ENCODE results near the gene SURF2. TPM values are rescaled to one million over a fixed set of nuclear protein-coding genes. Genes with fewer than 3 reads are reported as not detected.
"Not testable (repeated sequence)": the region's sequence is repeated elsewhere in the genome, so short reads cannot be mapped to it uniquely, and the experiment has no call there.

Gene SURF2
- total RNA-seq, 1 donor from 2014 or later, result 12.5 TPM

GRCh38 chr9:133390713-133391112 is 34.4 kb downstream of the SURF2 start:
- intact Hi-C loops (cut with DNase I), result no loop called here
- no peak for DNase-seq (ENCODE audit: low spot score)

GRCh38 chr9:133391449-133391848 is 35.1 kb downstream of the SURF2 start:
- intact Hi-C loops (cut with DNase I), result not testable (repeated sequence)

DNA sequence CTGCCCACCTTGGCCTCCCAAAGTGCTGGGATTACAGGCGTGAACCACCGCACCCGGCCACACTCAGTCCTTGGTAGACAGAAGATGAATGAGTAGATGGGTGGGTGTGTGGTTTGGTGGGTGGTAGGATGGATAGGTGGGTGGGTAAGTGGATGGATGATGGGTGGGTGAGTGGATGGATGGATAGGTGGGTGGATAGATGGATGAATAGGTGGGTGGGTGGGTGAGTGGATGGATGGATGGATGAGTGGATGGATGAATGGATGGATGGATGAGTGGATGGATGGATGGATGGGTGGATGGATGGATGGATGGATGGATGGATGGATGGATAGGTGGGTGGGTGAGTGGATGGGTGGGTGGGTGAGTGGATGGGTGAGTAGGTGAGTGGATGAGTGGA is 36.0 kb downstream of the SURF2 start:
- DNase-seq (ENCODE audit: low spot score); intact Hi-C loops (cut with DNase I): not testable (repeated sequence)

More at GRCh38 chr9:133391449-133391848, 35.1 kb downstream of the SURF2 start:
- DNase-seq (ENCODE audit: low spot score), result not testable (repeated sequence)

DNA sequence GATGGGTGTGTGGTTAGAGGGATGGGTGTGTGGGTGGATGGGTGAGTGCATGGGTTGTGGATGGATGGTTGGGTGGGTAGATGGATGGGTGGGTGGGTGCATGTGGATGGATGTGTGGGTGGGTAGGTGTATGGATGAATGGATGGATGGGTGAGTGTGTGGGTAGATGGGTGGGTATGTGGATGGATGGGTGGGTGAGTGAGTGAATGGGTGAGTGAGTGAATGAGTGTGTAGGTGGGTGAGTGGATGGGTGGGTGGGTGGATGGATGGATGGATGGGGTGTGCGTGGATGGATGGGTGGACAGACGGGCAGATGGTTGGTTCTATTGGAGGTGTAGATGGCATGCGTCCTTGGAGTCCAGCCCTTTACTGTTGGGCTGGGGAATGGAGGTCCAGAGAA is 37.0 kb downstream of the SURF2 start:
- DNase-seq (ENCODE audit: low spot score), result no peak
- intact Hi-C loops (cut with DNase I), result no loop called here

DNA sequence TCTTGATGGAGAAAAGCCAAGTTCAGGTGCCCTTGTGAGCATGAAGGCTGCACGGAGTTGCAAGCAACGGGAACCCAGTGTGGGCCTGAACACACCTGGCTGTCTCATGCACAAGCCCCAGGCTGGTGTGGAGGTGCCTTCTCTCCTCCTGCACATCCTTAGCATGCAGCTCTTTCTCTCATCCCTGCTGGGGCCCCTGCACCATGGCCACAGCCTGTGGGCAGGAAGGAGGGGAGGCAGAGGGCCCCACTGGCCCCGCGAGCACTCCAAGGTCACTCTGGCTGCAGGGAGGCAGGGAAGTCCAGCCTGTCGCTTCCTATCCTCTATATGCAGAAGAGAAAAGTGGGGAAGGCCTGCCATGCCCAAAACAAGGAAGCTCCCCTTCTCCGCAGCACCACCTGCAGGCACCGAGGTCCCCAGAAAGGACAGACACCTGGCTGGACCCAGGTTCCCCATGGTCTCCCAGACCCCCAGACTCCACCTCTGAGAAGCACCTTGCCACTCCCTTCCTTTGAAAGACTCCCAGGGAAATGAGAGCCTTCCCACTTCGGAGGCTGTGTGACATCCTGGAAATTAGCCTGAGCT is 38.4 kb downstream of the SURF2 start:
- intact Hi-C loops (cut with DNase I), result no loop called here
- no peak for DNase-seq (ENCODE audit: low spot score)

- intact Hi-C loops (cut with DNase I), result no loop called here
- no peak for DNase-seq (ENCODE audit: low spot score)
These were observed 40.6 kb downstream of the SURF2 start for GRCh38 chr9:133396952-133397351.

- no peak for DNase-seq (ENCODE audit: low spot score)
These were observed 41.0 kb downstream of the SURF2 start for GRCh38 chr9:133397370-133397769.

DNA sequence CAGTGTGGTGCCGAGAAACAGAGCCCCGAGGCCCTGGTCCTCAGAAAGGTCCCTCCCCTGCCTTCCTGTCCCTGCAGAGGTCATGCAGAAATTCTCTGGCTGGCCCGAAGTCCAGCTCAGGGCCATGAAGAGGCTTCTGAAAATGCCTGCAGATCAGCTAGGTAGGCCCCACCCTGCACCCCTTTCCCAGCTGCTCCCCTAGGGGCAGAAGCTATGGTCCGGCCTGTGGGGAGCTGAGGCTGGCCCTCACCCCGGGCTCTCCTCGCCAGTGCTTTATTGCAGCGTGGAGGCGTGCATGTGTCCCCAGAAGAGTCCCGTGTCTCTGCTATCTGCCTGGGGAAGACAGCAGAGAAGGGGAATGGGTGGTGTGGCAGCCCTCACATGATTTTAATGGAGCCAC is 41.5 kb downstream of the SURF2 start:
- no peak for DNase-seq (ENCODE audit: low spot score)
- intact Hi-C loops (cut with DNase I), result no loop called here

More at GRCh38 chr9:133397370-133397769, 41.0 kb downstream of the SURF2 start:
- intact Hi-C loops (cut with DNase I), result no loop called here

DNA sequence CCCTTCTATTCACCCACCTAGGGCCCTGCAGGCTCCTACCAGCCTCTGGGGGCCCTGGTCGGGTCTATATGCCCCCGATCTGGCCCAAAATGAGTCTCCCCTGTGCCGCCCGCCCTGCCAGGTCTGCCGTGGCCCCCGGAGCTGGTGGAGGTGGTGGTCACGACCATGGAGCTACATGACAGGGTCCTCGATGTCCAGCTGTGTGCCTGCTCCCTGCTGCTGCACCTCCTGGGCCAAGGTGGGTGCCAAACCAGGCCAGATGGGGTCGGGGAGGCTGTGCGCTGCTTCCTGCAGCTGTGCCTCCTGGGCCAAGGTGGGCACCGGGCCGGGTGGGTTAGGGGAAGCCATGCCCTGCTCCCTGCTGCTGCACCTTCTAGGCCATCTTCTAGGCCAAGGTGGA is 43.9 kb downstream of the SURF2 start:
- intact Hi-C loops (cut with DNase I), result loop anchor here (10.0 kb wide), 1 partner anchor 325 kb away; no protein-coding TSS in a partner anchor
- DNase-seq (ENCODE audit: low spot score), result no peak

DNA sequence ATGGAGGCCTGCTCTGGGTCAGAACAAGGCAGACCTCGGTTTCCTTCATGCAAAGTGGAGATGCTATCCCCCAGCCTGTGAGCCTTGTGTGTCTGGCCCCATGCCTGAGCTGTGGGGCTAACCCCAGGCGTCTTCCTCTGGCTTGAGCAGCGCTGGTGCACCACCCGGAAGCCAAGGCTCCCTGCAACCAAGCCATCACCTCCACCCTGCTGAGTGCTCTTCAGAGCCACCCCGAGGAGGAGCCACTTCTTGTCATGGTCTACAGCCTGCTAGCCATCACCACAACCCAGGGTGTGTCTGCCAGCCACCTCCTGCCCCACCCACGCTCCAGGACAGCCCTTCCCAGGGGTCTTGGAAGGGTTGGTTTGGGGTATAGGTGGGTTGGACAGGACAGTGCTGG is 45.2 kb downstream of the SURF2 start:
- intact Hi-C loops (cut with DNase I), result loop anchor here (10.0 kb wide), 1 partner anchor 323 kb away; no protein-coding TSS in a partner anchor

DNA sequence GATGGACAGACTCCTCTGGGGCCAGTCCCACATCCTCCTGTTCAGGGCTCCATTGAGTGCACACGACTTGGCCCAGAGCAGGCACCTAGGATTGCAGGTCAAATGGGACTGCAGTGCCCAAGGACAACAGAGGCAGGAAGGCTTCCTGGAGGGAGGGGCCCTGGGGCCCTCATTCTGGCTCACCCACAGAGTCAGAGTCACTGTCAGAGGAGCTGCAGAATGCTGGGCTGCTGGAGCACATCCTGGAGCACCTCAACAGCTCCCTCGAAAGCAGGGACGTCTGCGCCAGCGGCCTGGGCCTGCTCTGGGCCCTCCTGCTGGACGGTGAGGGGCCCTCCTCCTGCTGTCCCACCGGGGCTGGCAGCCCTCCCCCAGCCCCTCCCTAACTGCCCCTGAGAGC is 46.3 kb downstream of the SURF2 start:
- intact Hi-C loops (cut with DNase I), result loop anchor here (10.0 kb wide), 1 partner anchor 322 kb away; no protein-coding TSS in a partner anchor
- DNase-seq (ENCODE audit: low spot score), result no peak

More for the DNA sequence above, 45.2 kb downstream of the SURF2 start:
- no peak for DNase-seq (ENCODE audit: low spot score)

DNA sequence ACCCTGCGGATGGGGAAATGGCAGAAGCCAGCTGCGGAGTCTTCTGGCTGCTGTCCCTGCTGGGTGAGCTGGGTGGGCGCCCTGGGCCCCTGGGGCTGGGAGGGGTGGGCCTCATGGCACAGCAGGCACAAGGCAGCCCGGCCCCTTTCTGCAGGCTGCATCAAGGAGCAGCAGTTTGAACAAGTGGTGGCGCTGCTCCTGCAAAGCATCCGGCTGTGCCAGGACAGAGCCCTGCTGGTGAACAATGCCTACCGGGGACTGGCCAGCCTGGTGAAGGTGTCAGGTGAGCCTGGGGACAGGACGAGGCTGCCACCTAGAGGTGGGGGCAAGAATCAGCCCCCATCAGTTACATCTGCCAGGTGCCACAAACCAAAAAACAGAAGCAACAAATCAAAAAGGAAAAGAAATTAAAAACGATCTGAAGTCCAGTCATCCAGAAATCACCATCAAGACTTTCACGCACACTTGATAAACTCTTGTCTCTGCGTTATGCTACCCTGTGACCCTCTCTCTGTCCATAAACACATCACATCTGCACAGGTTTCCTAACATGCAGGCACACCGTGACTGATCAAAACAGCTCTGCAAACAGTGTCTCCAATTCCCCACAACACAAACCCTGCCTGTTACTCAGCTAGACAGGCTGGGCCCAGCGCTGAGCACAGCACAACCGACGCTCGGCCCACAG is 47.6 kb downstream of the SURF2 start:
- no peak for DNase-seq (ENCODE audit: low spot score)
- intact Hi-C loops (cut with DNase I), result loop anchor here (10.0 kb wide), 1 partner anchor 321 kb away; no protein-coding TSS in a partner anchor

DNA sequence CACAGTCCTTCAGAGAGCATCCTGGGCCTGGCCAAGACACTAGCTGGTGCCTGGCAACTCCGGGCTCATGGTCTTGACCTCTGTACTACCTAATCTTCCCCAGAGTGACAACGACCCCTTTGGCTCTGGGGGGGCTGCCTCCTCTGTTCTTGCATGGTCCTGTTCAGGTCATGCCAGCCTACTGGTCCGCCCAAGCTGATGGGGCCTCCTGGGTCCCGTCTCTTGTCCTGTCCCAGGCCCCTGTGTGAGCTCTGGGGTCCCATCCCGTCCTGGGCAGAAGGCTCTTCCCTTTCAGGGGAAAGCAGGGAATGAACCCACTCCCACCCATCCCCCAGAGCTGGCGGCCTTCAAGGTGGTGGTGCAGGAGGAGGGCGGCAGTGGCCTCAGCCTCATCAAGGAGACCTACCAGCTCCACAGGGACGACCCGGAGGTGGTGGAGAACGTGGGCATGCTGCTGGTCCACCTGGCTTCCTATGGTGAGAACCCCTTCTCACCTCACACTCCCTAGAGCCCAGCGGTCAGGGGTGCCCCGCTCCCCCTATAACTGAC is 48.2 kb downstream of the SURF2 start:
- intact Hi-C loops (cut with DNase I), result loop anchor here (10.0 kb wide), 1 partner anchor 320 kb away; no protein-coding TSS in a partner anchor
- no peak for DNase-seq (ENCODE audit: low spot score)

DNA sequence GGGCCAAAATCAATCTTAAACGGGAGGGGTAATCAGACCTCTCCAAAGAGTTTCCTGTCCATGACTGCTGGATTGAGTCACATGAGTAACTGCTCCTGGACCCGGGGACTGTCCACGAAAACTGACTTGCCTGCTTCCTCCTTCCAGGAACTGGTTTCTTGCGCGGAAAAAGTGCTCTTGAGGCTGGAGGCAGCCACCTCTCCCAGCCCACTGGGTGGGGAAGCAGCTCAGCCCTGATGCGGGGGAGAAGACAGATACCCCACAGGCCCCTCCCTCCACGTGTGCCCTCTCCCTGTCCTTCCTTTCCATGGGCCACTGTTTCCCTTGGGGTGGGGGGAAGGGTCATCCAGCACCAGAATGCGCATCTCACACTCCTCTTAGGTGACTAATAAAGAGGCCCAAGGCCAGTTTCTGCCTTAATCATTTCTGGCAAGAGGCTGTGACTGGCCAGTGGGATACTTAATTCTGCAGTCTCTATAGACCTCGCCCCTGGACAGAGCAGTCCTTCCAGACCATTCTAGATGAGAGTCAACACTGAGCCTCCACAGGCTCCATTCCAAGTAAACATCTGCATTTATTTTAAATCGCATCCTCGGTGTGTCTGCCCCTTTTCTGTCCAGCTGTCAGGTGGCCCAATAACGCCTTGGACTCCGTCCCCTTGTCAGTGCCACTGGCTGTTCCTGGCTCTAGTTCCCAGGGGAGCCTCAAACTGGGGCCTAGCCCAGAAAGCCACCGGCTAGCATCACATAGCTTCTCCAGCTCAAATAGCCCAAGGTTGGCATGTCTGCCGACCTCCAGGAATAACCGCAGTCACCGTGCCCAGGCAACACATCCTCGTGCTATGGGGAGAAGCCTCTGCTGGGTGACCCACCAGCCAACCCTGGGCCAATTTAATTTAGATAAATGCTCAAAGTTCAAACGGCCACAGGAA is 49.4 kb downstream of the SURF2 start:
- no peak for DNase-seq (ENCODE audit: low spot score)
- intact Hi-C loops (cut with DNase I), result loop anchor here (1.0 to 10.0 kb wide), 2 partner anchors 81 to 319 kb away; no protein-coding TSS in a partner anchor

GRCh38 chr9:133406480-133407307 is 50.3 kb downstream of the SURF2 start:
- intact Hi-C loops (cut with DNase I), result loop anchor here (1.0 to 10.0 kb wide), 2 partner anchors 80 to 318 kb away; no protein-coding TSS in a partner anchor
- peak; percentile 87 for DNase-seq (ENCODE audit: low spot score)

DNA sequence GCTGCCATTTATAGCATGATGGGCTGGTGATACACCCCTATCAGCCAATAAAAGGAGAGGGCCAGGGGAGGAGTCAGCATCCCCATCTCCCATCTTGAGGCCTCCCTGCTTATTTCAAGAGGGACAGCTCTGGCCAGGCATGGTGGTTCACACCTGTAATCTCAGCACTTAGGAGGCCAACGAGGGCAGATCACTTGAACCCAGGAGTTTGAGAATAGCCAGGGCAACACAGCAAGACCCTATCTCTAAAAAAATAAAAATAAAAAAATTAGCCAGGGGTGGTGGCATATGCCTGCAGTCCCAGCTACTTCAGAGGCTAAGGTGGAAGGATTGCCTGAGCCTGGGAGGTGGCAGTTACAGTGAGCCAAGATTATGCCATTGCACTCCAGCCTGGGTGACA is 51.7 kb downstream of the SURF2 start:
- DNase-seq (ENCODE audit: low spot score), result no peak
- intact Hi-C loops (cut with DNase I), result loop anchor here (10.0 kb wide), 1 partner anchor 317 kb away; no protein-coding TSS in a partner anchor
